ENCODE results near the gene COA7. TPM values are rescaled to one million over a fixed set of nuclear protein-coding genes. Genes with fewer than 3 reads are reported as not detected.
"Not testable (repeated sequence)": the region's sequence is repeated elsewhere in the genome, so short reads cannot be mapped to it uniquely, and the experiment has no call there.

COA7 gene
- 16.5 and 25.2 TPM in 2 replicates for total RNA-seq

DNA sequence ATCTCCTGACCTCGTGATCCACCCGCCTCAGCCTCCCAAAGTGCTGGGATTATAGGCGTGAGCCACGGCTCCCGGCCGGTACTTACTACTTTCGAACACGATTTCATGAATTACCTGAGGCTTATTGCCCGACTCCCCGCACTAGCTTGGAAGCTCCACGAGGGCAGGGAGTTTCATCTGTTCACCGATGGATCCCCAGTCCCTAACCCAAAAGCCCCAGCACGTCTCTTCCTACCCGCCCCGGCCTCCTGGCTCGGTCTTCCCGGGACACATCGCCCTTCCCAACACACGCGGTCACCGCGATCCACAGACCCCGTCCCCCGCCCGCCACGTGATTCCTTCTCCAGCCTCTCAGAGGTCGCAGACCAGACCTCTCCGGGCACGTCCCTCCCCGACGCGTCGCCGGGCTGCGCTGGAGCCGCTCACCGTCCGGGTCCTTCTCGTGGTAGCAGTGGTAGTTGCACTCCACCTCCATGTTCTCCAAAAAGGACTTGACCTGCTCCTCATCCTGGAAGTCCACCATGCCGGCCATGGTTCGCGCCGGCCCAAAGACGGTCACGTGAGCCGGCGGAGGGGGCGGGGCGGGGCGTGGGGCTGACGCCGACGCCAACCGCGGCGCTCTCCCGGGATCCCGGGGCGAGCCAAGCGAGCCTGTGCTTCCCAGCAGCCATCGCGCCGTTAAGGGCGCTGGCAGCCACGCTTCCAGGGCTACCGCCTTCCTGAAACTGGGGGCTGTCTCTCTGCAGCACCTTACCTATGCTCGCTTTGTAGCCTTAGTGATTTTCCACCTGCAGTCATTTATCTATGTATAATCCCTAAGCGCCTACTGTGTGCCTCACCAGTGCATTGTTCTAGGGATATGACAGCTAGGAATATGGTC, at the start of gene COA7:
TSS of gene COA7 (minus strand) at position 553 of the 880 bp plus-strand sequence. CDS start at position 532, 21 bp downstream.
- DNase-seq (ENCODE audit: low read depth, low spot score) = peak; percentile 22

- no peak for DNase-seq (ENCODE audit: low read depth, low spot score)
These were observed 49.3 kb upstream of the COA7 start for GRCh38 chr1:52747450-52747849.

- DNase-seq (ENCODE audit: low read depth, low spot score) = no peak
These were observed 48.0 kb upstream of the COA7 start for GRCh38 chr1:52746189-52746588.

DNA sequence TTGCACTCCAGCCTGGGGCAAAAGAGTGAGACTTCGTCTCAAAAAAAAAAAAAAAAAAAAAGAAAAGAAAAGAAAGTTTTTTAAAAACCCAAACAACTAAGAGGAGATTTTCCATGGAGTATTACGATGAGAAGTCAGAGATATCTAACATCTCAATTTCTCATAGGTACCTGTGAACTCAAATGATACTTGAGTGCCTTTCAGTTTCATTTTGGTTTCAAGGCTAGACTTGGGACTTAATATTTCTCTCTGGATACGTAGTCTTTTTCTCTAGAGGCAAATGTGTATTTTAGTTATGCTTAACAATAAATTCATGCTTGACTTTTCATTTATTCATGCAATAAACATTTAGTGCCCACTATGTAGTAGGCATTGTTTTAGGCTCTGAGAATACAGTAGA, 43.1 kb upstream of the COA7 start:
- no peak for DNase-seq (ENCODE audit: low read depth, low spot score)

GRCh38 chr1:52739699-52740467, 41.7 kb upstream of the COA7 start:
- DNase-seq (ENCODE audit: low read depth, low spot score) = no peak

- no peak for DNase-seq (ENCODE audit: low read depth, low spot score)
These were observed 40.7 kb upstream of the COA7 start for GRCh38 chr1:52738893-52739292.

GRCh38 chr1:52738148-52738547, 40.0 kb upstream of the COA7 start:
- DNase-seq (ENCODE audit: low read depth, low spot score) = no peak

DNA sequence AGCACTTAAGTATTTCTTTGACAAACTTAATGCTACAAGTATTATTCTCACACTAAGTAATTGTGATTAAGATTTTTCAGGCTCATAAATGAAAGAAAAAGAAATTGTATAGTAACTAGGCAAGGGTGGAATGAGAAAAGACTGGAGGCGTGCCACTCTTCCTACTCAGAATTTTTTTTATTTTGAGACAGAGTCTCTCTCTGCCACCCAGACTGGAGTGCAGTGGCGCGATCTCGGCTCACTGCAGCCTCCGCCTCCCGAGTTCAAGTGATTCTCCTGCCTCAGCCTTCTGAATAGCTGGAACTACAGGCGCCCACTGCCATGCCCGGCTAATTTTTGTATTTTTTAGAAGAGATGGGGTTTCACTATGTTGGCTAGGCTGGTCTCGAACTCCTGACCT, 37.2 kb upstream of the COA7 start:
- not testable (repeated sequence) for DNase-seq (ENCODE audit: low read depth, low spot score)

GRCh38 chr1:52733368-52733767, 35.2 kb upstream of the COA7 start:
- DNase-seq (ENCODE audit: low read depth, low spot score) = no peak

DNA sequence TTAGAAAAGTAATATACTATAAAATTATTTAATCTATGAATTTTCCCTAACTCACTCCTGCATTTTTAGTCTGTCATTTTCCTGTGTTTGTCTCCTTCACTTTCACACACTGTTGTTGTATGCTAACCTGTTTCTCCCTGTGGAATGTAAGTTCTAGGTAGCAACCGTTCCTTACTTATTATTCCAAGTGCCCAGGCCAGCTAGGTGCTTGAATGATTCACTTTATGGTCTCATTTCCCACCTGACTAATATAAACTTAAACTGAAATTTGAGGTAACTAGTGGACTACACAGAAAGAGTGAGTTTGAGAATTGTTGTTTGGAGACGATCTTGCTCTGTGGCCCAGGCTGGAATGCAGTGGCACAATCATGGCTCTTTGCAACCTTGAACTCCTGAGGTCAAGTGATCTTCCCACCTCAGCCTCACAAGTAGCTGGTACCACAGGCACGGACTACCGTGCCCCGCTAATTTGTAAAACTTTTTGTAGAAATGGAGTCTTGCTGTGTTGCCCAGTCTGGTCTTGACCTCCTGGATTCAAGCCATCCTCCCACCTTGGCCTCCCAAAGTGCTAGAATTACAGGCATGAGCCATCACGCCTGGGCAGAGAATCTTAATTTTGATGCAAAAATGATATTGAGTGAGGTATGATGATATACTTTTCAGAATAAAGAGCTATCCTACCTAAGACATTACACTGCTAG, 30.0 kb upstream of the COA7 start:
- no peak for DNase-seq (ENCODE audit: low read depth, low spot score)

DNA sequence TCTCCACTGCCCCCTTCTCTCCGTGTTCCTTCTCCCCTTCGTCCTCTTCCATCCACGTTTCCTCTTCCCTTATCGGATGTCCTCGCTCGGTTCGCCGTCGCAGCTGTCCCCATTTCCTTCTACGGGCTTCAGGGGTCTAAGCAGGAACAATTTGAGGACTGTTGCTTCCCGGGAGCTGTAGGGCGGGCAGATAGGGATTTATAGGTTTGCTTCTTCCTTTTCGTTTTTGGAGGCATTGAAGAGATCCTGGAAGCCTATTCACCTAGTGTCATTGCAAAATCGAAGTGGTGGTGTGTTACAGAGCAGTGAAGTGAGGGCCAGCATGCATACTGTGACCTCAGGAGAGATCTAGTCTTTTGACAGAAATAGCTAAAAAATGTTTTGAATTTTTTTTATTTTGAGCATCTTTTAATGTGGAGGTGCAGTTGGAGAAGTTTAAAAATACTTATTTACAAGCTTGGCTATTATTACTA, 29.0 kb upstream of the COA7 start:
- DNase-seq (ENCODE audit: low read depth, low spot score) = no peak

GRCh38 chr1:52726265-52727113, 28.3 kb upstream of the COA7 start, which contains the start of gene ZYG11B:
Gene ZYG11B (plus strand): TSS chr1:52726453. CDS start chr1:52726654, 201 bp downstream.
- no peak for DNase-seq (ENCODE audit: low read depth, low spot score)

DNA sequence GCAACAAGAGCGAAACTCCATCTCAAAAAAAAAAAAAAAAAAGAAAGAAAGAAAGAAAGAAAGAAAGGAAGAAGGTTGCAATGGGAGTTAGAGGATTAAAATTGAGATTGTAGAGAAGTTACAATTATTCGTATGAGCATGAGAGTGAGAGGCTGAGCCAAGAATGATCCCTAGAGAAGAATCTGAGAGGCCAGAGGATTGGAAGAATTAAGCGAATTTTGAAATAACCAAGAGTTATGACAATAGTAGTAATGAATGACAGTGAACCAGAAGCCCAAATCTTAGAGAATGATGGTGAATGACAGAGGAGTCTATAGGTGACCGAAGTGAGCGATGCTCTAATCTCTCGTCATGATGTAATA, 27.7 kb upstream of the COA7 start:
- no peak for DNase-seq (ENCODE audit: low read depth, low spot score)

DNA sequence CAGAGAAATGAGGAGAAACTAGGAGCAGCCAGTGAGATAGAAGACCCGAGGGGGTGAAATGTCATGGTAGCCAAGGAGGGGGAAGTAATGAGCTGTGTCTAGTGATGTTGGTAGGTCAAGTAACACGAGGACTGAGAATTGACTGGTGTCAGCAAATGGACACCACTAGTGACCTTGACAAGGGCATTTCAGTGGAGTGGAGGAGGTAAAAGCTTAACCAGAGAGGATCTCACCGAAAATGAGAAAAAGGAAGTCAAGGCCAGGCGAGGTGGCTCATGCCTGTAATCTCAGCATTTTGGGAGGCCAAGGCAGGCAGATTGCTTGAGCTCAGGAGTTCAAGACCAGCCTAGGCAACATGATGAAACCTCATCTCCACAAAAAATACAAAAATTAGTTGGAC, 25.1 kb upstream of the COA7 start:
- DNase-seq (ENCODE audit: low read depth, low spot score) = no peak

- DNase-seq (ENCODE audit: low read depth, low spot score) = not testable (repeated sequence)
These were observed 17.1 kb upstream of the COA7 start for GRCh38 chr1:52715296-52715695.

DNA sequence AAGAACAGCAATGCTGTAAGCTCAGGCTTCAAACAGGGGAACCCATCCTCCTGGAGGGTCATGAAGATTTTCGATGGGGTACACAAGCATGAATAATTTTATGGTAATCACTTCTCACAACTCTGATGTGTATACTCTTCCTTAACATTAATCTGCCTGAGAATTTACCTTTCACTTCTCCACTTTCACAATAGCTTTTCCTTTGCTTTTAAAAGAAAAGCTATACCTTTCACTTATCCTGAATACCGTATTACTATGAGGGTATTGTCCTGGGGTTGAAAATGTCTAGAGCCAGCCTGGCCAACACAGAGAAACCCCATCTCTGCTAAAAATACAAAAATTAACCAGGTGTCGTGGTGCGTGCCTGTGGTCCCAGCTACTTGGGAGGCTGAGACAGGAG, 15.4 kb upstream of the COA7 start:
- DNase-seq (ENCODE audit: low read depth, low spot score) = no peak

GRCh38 chr1:52709016-52709415, 10.9 kb upstream of the COA7 start:
- no peak for DNase-seq (ENCODE audit: low read depth, low spot score)

DNA sequence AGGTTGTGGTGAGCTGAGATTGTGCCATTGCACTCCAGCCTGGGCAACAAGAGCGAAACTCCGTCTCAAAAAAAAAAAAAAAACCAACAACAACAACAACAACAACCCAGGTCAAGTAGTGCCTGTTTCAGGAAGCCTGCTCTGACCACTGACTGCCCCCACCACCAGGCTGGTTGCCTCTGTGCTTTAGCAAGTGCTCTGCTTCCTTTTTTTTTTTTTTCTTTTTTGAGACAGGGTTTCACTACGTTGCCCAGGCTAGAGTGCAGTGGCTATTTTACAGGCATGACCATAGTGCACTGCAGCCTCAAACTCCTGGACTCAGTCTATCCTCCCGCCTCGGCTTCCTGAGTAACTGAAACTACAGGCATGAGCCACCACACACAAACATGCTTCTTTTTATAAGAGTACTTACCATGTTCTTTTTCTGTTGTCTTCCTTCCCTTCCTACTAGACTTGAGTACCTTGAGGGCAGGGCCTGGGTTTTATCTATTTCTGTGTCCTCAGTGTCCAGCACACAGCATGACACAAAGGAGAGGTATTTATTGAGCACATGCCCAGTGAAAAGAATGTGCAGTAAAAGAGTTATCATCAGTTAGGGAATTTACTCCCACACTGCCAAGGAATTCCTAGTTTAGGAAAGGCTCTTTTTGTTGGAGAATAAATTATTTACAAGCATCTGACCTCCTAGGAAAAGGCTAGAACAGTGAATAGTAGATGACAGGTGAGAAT, 9.9 kb upstream of the COA7 start:
- DNase-seq (ENCODE audit: low read depth, low spot score) = no peak

DNA sequence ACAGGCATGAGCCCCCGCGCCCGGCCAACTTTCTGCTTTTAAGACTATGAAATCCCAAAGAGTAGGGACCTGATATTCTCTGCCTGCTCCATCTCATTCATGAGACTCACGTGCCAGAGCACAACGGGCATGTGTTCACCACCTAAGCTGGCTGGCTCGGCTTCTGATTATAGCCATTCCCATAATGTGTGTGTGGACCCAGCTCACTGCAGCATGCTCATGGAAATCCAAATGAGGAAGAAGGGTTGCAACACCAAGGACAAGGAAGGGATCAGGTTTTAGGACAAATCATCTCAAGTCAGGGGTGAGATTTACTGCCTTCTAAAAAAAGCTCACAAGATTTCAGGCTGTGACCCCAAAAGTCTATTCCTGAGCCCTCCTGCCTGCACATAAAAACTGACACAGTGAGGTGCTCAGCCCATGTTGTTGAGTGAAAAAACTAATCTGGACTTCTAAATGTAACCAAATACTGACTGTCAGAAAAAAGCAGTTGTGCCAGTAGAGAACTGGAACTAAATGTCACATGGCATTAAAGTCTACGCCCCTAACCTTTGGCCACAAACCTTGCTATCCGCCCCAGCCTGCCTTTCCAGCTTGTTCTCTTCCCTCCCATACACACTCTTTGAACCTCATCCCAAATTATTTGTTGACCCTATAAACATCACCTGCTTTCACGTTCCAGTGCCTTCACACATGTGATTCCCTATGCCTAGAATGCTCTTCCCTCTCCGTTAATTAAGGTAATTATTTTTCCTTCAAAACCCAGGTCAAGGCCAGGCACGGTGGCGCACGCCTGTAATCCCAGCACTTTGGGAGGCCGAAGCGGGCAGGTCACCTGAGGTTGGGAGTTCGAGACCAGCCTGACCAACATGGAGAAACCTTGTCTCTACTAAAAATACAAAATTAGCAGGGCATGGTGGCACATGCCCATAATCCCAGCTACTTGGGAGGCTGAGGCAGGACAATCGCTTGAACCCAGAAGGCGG, 9.1 kb upstream of the COA7 start:
- no peak for DNase-seq (ENCODE audit: low read depth, low spot score)
